Measurements from ENCODE around the gene ZNF621. TPM values are rescaled to one million over a fixed set of nuclear protein-coding genes. Genes with fewer than 3 reads are reported as not detected.

Gene ZNF621
- total and polyA plus RNA-seq, 9 of the 15 experiments (the other 6 are each of a cell fraction or from before 2014, with no cell fraction given) = 4.7 to 28.9 (median 20.6) TPM

- POLR2A ChIA-PET = interaction anchor here (0.6 to 9.6 kb wide), 5 partner anchors 8 to 47 kb away, joined by 4 to 102 read pairs (median 7); partner anchors contain the start of genes RPL14, ZNF620 and ZNF621
- TF ChIP-seq, protein P1, sequence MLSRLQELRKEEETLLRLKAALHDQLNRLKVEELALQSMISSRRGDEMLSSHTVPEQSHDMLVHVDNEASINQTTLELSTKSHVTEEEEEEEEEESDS (CRISPR knock-in tag; IDR thresholded peaks at IDR 0.05) = no peak
- TF ChIP-seq, protein P2, sequence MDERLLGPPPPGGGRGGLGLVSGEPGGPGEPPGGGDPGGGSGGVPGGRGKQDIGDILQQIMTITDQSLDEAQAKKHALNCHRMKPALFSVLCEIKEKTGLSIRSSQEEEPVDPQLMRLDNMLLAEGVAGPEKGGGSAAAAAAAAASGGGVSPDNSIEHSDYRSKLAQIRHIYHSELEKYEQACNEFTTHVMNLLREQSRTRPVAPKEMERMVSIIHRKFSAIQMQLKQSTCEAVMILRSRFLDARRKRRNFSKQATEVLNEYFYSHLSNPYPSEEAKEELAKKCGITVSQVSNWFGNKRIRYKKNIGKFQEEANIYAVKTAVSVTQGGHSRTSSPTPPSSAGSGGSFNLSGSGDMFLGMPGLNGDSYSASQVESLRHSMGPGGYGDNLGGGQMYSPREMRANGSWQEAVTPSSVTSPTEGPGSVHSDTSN (CRISPR knock-in tag; IDR thresholded peaks at IDR 0.05; ENCODE audit: low read depth) = no peak
- TF ChIP-seq, protein P2 (tag; conservative IDR thresholded peaks at IDR 0.05; ENCODE audit: low read depth) = peak; percentile 42; the same call in 1 of the 2 replicates
- TF ChIP-seq ZFP36 (IDR thresholded peaks at IDR 0.05; ENCODE audit: low read depth, low read length, partially characterized antibody) (no peak), ZNF23 (CRISPR knock-in tag; IDR thresholded peaks at IDR 0.05) (no peak), MEIS2 (IDR thresholded peaks at IDR 0.05; ENCODE audit: partially characterized antibody) (peak; percentile 41), NFRKB (IDR thresholded peaks at IDR 0.05; ENCODE audit: low read depth) (no peak), ETS2 (tag; IDR thresholded peaks at IDR 0.05; ENCODE audit: borderline replicate concordance, poor library complexity, severe bottlenecking) (no peak)
- TF ChIP-seq, protein P3, sequence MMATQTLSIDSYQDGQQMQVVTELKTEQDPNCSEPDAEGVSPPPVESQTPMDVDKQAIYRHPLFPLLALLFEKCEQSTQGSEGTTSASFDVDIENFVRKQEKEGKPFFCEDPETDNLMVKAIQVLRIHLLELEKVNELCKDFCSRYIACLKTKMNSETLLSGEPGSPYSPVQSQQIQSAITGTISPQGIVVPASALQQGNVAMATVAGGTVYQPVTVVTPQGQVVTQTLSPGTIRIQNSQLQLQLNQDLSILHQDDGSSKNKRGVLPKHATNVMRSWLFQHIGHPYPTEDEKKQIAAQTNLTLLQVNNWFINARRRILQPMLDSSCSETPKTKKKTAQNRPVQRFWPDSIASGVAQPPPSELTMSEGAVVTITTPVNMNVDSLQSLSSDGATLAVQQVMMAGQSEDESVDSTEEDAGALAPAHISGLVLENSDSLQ (IDR thresholded peaks at IDR 0.05) = peak; percentile 76
- TF ChIP-seq, protein P4, sequence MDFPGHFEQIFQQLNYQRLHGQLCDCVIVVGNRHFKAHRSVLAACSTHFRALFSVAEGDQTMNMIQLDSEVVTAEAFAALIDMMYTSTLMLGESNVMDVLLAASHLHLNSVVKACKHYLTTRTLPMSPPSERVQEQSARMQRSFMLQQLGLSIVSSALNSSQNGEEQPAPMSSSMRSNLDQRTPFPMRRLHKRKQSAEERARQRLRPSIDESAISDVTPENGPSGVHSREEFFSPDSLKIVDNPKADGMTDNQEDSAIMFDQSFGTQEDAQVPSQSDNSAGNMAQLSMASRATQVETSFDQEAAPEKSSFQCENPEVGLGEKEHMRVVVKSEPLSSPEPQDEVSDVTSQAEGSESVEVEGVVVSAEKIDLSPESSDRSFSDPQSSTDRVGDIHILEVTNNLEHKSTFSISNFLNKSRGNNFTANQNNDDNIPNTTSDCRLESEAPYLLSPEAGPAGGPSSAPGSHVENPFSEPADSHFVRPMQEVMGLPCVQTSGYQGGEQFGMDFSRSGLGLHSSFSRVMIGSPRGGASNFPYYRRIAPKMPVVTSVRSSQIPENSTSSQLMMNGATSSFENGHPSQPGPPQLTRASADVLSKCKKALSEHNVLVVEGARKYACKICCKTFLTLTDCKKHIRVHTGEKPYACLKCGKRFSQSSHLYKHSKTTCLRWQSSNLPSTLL (IDR thresholded peaks at IDR 0.05) = no peak
- TF ChIP-seq, protein P5, sequence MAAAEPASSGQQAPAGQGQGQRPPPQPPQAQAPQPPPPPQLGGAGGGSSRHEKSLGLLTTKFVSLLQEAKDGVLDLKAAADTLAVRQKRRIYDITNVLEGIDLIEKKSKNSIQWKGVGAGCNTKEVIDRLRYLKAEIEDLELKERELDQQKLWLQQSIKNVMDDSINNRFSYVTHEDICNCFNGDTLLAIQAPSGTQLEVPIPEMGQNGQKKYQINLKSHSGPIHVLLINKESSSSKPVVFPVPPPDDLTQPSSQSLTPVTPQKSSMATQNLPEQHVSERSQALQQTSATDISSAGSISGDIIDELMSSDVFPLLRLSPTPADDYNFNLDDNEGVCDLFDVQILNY (CRISPR knock-in tag; IDR thresholded peaks at IDR 0.05) = no peak
- Histone ChIP-seq H2AFZ (ENCODE audit: low read depth, low read length) (peak overlapping the region; percentile 96), H3K4me2 (ENCODE audit: insufficient read depth, low read length) (peak overlapping the region; percentile 96), H3K27me3 (ENCODE audit: control insufficient read depth in 2 of 2, insufficient read depth in 2 of 2, low read length in 2 of 2) (no peaks in the 10 kb centered on the region), H3K4me3 (peak overlapping the region; percentile 66), H3K27ac (ENCODE audit: extremely low read depth, low read depth, low read length) (peak overlapping the region; percentile 78; the same call in 1 of the 3 replicates), H3K9me3 (replicated peaks; ENCODE audit: control insufficient read depth, insufficient read depth, low read depth, low read length) (no peaks in the 10 kb centered on the region), H3K79me2 (ENCODE audit: control insufficient read depth, insufficient read depth, low read length) (peaks cover 10% of the 10 kb centered on the region; the same call in 2 of the 3 replicates), H3K9ac (ENCODE audit: insufficient read depth in 1 of 2, low read depth in 2 of 2, low read length in 2 of 2) (peak overlapping the region; percentile 83 to 98), H3K4me1 (replicated peaks in 1 of 2; ENCODE audit: control insufficient read depth in 2 of 2, insufficient read depth in 2 of 2, low read length in 2 of 2) (peaks cover 4 to 5% of the 10 kb centered on the region in 2 experiments; a peak in 3 of 5 replicates), H4K20me1 (replicated peaks; ENCODE audit: control insufficient read depth, insufficient read depth, low read length) (no peaks in the 10 kb centered on the region), H3K9me1 (ENCODE audit: control insufficient read depth, insufficient read depth, low read length) (no peaks in the 10 kb centered on the region), H3K36me3 (ENCODE audit: control insufficient read depth, insufficient read depth, low read length) (peaks cover 38% of the 10 kb centered on the region)
- 10% methylated on average over 4 of the region's 4 CpGs for WGBS (ENCODE audit: insufficient coverage, low coverage, missing lambda C conversion rate)
- peak; percentile 59 for FAIRE-seq
- ATAC-seq = peak; percentile 64
- CTCF ChIA-PET (ENCODE audit: low intra/inter-chr PET ratio) = no interaction called here
- intact Hi-C loops (cut with micrococcal nuclease) = loop anchor here (2.0 kb wide), 1 partner anchor 21 kb away; the partner anchor contains the start of gene RPL14
- BruUV-seq (replicated peaks) = no TSS peak
- DNase-seq (ENCODE audit: extremely low read depth in 1 of 4, low spot score in 3 of 4) = peak in 3 of 4 experiments; percentile 21 to 51 (median 43)
- in situ Hi-C loops (cut with MboI) = no loop called here
These were observed 47.1 kb upstream of the ZNF621 start for GRCh38 chr3:40477666-40478065.
